ENCODE results near the gene FXYD3.
"Not testable (repeated sequence)": the region's sequence is repeated elsewhere in the genome, so short reads cannot be mapped to it uniquely, and the experiment has no call there.

Gene FXYD3

GRCh38 chr19:35144600-35145436 is 29.2 kb downstream of the FXYD3 start:
- no peak for DNase-seq

GRCh38 chr19:35146746-35147459 is 31.3 kb downstream of the FXYD3 start:
- DNase-seq = no peak

- DNase-seq = no peak
These were observed 33.8 kb downstream of the FXYD3 start for GRCh38 chr19:35149463-35149862.

GRCh38 chr19:35150445-35150844 is 34.8 kb downstream of the FXYD3 start:
- no peak for DNase-seq

DNA sequence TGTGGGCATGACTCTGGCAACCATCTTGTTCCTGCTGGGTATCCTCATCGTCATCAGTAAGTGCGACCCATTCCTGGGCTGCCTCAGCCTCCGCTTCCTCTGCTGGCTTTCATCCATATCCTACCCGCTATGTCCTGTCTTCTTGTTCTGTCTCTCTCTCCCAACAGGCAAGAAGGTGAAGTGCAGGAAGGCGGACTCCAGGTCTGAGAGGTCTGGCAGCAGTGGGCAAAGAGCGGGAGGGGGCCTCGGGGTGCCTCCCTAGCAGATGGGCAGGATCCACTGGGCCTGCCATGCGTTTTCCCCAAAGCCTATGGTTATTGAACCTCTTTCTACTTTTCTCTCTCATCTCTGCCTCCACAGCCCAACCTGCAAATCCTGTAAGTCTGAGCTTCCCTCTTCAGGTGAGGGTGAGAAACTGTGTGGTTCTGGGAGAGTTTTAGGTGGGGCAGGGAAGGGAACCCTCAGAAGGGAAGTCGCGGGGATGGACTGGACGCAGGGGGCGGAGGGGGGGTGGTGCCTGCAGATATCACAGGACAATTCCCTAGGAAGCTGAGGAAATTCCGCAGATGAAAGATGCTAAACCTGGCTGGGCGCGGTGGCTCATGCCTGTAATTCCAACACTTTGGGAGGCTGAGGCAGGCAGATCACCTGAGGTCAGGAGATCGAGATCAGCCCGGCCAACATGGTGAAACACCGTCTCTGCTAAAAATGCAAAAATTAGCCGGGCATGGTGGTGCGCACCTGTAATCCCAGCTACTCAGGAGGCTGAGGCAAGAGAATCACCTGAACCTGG is 35.8 kb downstream of the FXYD3 start:
- DNase-seq = no peak

DNA sequence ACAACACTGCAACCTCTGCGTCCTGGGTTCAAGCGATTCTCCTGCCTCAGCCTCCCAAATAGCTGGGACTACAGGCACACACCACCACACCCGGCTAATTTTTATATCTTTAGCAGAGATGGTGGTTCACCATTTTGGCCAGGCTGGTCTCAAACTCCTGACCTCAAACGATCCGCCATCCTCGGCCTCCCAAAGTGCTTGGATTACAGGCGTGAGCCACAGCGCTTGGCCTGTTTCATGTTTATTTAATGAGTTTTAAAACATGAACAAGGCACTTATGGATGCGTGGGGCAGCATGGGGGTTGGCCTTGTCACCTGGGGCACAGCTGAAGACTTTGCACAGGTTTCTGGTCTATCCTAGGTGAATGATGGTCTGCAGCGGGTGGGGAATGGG is 37.5 kb downstream of the FXYD3 start:
- DNase-seq = not testable (repeated sequence)

- no peak for DNase-seq
These were observed 38.3 kb downstream of the FXYD3 start for GRCh38 chr19:35153701-35154524.

DNA sequence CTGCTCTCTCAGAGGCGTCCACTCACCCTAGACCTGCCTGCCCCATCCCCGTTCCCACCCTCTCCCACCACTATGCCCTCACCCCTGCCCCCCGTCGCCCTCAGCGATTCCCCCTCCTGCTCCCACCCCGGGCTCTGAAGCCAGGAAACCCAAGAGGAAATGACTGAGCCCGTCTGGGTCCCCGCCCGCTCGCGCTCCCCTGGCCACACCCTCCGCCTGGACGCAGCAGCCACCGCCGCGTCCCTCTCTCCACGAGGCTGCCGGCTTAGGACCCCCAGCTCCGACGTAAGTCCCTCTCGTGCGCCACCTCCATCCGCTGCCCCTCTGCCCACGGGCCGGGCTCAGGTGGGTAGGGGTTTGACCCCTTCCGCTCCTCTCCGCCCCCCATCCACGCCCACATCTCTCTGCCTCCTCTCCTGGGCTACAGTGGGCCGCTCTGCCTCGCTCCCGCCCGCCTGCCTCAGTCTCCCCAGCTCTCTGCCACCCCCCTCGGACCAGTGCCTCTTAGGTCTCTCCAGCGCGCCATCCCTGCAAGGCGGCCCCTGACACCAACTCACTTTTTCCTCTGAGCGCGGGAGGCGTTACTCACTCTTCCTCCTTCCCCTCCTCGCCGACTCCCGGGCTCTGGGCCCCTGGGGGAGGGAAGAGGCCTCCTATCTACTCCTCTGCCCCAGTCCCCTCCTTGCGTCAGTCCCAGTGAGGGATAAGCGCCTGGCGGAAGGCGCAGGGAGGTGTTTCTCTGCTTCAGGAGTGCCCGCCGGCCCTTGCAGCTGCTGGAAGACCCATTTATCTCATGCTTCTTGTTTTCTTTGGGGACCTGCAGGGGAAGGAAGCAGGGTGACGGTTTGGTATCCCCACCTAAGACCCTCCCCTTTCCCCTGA is 39.1 kb downstream of the FXYD3 start, which contains the start of gene FXYD5:
Gene FXYD5, plus strand, starts transcription at position 211 of the 882 bp plus-strand sequence. CDS start 816 bp downstream, outside the sequence.
- peak; percentile 71 for DNase-seq

DNA sequence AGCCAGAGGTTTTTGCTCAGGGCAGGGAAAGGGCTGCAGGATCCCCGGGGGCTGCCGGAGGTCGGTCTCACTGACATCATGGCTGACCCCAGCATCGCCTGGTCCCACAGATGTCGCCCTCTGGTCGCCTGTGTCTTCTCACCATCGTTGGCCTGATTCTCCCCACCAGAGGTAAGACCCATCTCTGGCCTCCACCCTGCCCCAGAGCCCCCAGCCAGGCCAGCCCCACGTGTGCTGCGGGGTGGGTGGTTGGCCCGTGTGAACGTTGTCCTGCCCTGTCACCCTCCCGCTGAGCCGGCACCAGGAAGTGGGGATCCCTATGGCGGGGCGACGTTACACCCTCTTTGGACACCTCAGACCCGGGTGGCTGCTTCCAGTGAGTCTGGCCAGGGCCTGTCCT is 39.8 kb downstream of the FXYD3 start:
- DNase-seq = peak; percentile 19

GRCh38 chr19:35155981-35156672 is 40.5 kb downstream of the FXYD3 start:
- no peak for DNase-seq

DNA sequence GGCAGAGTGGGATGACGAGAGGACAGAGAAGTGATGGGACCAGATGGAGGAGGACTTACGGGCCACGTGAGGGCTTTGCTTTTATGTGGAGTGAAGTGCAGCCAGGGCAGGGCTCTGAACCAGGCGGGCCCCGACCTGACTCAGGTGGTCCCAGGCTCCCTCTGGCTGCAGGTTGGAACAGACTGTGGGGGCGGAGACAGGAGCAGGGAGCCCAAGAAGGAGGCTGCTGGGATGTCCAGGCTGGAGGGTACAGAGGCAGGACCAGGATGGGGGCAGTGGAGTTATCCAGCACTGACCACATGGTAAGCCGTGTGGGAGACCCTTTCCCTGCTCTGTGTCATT is 41.0 kb downstream of the FXYD3 start:
- no peak for DNase-seq

- DNase-seq = no peak
These were observed 41.8 kb downstream of the FXYD3 start for GRCh38 chr19:35157431-35157830.

GRCh38 chr19:35159606-35160005 is 44.0 kb downstream of the FXYD3 start:
- no peak for DNase-seq

GRCh38 chr19:35160629-35161433 is 45.2 kb downstream of the FXYD3 start:
- no peak for DNase-seq

DNA sequence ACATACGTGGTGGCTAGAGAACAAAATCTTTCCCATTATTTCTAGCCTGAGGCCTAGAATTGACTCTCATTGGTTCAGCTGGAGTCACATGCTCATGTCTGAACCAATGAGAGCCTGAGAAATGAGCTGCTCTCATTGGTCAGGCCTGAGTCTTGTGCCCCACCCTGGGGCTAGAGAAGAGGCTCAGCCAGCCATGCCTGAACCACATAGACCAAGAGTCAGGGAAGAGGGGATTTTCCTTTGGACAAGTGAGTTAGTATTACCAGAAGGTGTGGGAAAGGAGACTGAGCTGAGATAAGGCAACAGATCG is 45.8 kb downstream of the FXYD3 start:
- no peak for DNase-seq

GRCh38 chr19:35162471-35163326 is 47.1 kb downstream of the FXYD3 start:
- DNase-seq = no peak

GRCh38 chr19:35164418-35164817 is 48.8 kb downstream of the FXYD3 start:
- no peak for DNase-seq

DNA sequence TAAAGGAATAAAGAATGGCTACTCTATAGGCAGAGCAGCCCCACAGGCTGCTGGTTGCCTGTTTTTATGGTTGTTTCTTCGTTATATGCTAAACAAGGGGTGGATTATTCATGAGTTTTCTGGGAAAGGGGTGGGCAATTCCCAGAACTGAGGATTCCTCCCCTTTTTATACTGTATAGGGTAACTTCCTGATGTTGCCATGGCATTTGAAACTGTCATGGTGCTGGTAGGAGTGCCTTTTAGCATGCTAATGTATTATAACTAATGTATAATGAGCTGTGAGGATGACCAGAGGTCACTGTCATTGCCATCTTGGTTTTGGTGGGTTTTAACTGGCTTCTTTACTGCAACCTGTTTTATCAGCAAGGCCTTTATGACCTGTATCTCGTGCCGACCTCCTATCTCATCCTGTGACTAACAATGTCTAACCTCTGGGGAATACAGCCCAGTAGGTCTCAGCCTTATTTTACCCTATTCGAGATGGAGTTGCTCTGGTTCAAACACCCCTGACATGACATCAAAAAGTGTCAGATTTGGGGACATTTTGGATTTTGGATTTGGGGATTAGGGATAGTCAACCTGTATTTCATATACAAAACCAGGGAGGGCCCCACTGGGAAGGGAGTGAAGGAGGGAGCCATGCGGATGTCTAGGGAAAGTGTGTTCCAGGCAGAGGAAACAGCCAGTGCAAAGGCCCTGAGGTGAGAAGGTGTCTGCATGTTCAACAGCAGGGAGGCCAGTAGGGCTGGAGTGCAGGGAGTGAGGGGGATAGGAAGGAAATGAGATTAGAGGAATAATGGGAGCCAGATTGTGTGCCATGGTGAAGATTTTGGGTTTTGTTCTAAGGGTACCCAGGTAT is 49.8 kb downstream of the FXYD3 start:
- no peak for DNase-seq
